ENCODE measurements around the gene SLC34A3. TPM values are rescaled to one million over a fixed set of nuclear protein-coding genes. Genes with fewer than 3 reads are reported as not detected.

SLC34A3 gene
- total and polyA plus RNA-seq, 2 donors (not counting 1 experiment from before 2014, with no cell fraction given): not detected

- Histone ChIP-seq H4K20me1 (ENCODE audit: control insufficient read depth, insufficient read depth, low read length, poor library complexity, severe bottlenecking) (peaks cover 10% of the 10 kb centered on the region), H3K4me1 (ENCODE audit: control insufficient read depth in 2 of 2, insufficient read depth in 2 of 2, low read length in 2 of 2) (peaks cover 30 to 60% of the 10 kb centered on the region in 2 donors), H3K36me3 (replicated peaks in 1 of 2; ENCODE audit: control extremely low read depth in 1 of 2, control insufficient read depth in 1 of 2, extremely low read depth in 1 of 2, insufficient read depth in 2 of 2, low read length in 1 of 2) (peaks cover 0 to 10% of the 10 kb centered on the region in 2 experiments), H3K9me3 (ENCODE audit: control extremely low read depth in 1 of 3, control insufficient read depth in 2 of 3, insufficient read depth in 1 of 3, low read length in 2 of 3) (no peaks in the 10 kb centered on the region), H2AFZ (ENCODE audit: insufficient read depth, low read depth, low read length, poor library complexity, severe bottlenecking) (no peak overlapping the region), H3K79me2 (ENCODE audit: control insufficient read depth, insufficient read depth, low read length) (peaks cover 40% of the 10 kb centered on the region), H3K4me3 (ENCODE audit: control extremely low read depth in 1 of 5, extremely low read depth in 1 of 5, insufficient read depth in 1 of 5, low read depth in 2 of 5, low read length in 4 of 5) (no peak overlapping the region), H3K4me2 (replicated peaks; ENCODE audit: low read depth, low read length, poor library complexity, severe bottlenecking) (peak overlapping the region; percentile 100), H3K27ac (ENCODE audit: low read length in 2 of 2) (peak overlapping the region in 1 of 2 donors; percentile 79), H3K27me3 (replicated peaks in 1 of 4; ENCODE audit: control extremely low read depth in 1 of 4, control insufficient read depth in 3 of 4, insufficient read depth in 4 of 4, low read length in 3 of 4) (no peaks in the 10 kb centered on the region), H3K9ac (ENCODE audit: low read length) (no peak overlapping the region)
- H3K9me3 Mint-ChIP-seq (ENCODE audit: insufficient read depth): no peaks in the 10 kb centered on the region
- no peak for TF ChIP-seq CTCF (IDR thresholded peaks at IDR 0.05)
- no peak for TF ChIP-seq EZH2 (IDR thresholded peaks at IDR 0.05; ENCODE audit: borderline replicate concordance, insufficient read depth, low read depth, low read length, poor library complexity, severe bottlenecking)
- 88% methylated on average over 10 of the region's 10 CpGs for WGBS (ENCODE audit: insufficient coverage)
- intact Hi-C loops (cut with micrococcal nuclease): no loop called here
- CTCF ChIA-PET: interaction anchor here (0.9 kb wide), 1 partner anchor 14 kb away, joined by 4 read pairs; no protein-coding TSS in a partner anchor
- no peaks in the 10 kb centered on the region for H3K27me3 Mint-ChIP-seq
- ATAC-seq (ENCODE audit: low read depth) (no peak), DNase-seq (no peak)
- POLR2A ChIA-PET: no interaction called here
- H3K4me1 Mint-ChIP-seq: peaks cover 39% of the 10 kb centered on the region
- H3K27ac Mint-ChIP-seq: peak overlapping the region; percentile 90
- peak overlapping the region; percentile 71 for H3K4me3 Mint-ChIP-seq
Observed at GRCh38 chr9:137275203-137275587, 44.5 kb downstream of the SLC34A3 start.

- peak overlapping the region; percentile 76 to 79 for H3K27ac ChIP-seq (ENCODE audit: low read length in 2 of 2)
- no peak overlapping the region for H3K9ac ChIP-seq (ENCODE audit: low read length)
- Mint-ChIP-seq H3K9me3 (ENCODE audit: insufficient read depth) (no peaks in the 10 kb centered on the region), H3K4me1 (peaks cover 42% of the 10 kb centered on the region), H3K27ac (peak overlapping the region; percentile 90), H3K27me3 (no peaks in the 10 kb centered on the region), H3K4me3 (peak overlapping the region; percentile 71)
- H3K79me2 ChIP-seq (ENCODE audit: control insufficient read depth, insufficient read depth, low read length): peaks cover 42% of the 10 kb centered on the region
- 79% methylated on average over 24 of the region's 24 CpGs for WGBS (ENCODE audit: insufficient coverage)
- H3K9me3 ChIP-seq (ENCODE audit: control extremely low read depth in 1 of 3, control insufficient read depth in 2 of 3, insufficient read depth in 1 of 3, low read length in 2 of 3): no peaks in the 10 kb centered on the region
- peaks cover 0 to 14% of the 10 kb centered on the region in 2 experiments for H3K36me3 ChIP-seq (replicated peaks in 1 of 2; ENCODE audit: control extremely low read depth in 1 of 2, control insufficient read depth in 1 of 2, extremely low read depth in 1 of 2, insufficient read depth in 2 of 2, low read length in 1 of 2)
- peak overlapping the region; percentile 100 for H3K4me2 ChIP-seq (replicated peaks; ENCODE audit: low read depth, low read length, poor library complexity, severe bottlenecking)
- H2AFZ ChIP-seq (ENCODE audit: insufficient read depth, low read depth, low read length, poor library complexity, severe bottlenecking): no peak overlapping the region
- ChIA-PET POLR2A (no interaction called here), CTCF (interaction anchor here (1.0 to 1.9 kb wide), 3 partner anchors 11 to 39 kb away, joined by 3 to 7 read pairs (median 3); no protein-coding TSS in a partner anchor)
- no peak overlapping the region for H3K4me3 ChIP-seq (ENCODE audit: control extremely low read depth in 1 of 5, extremely low read depth in 1 of 5, insufficient read depth in 1 of 5, low read depth in 2 of 5, low read length in 4 of 5)
- H4K20me1 ChIP-seq (ENCODE audit: control insufficient read depth, insufficient read depth, low read length, poor library complexity, severe bottlenecking): peaks cover 16% of the 10 kb centered on the region
- no peak for ATAC-seq (ENCODE audit: low read depth)
- no peak for TF ChIP-seq CTCF (IDR thresholded peaks at IDR 0.05)
- no peak for TF ChIP-seq EZH2 (IDR thresholded peaks at IDR 0.05; ENCODE audit: borderline replicate concordance, insufficient read depth, low read depth, low read length, poor library complexity, severe bottlenecking)
- H3K4me1 ChIP-seq (ENCODE audit: control insufficient read depth in 2 of 2, insufficient read depth in 2 of 2, low read length in 2 of 2): peaks cover 30 to 61% of the 10 kb centered on the region in 2 donors
- intact Hi-C loops (cut with micrococcal nuclease): loop anchor here (1.0 kb wide), 1 partner anchor 44 kb away; no protein-coding TSS in a partner anchor
- DNase-seq: peak; percentile 12
- no peaks in the 10 kb centered on the region for H3K27me3 ChIP-seq (replicated peaks in 1 of 4; ENCODE audit: control extremely low read depth in 1 of 4, control insufficient read depth in 3 of 4, insufficient read depth in 4 of 4, low read length in 3 of 4)
Observed at GRCh38 chr9:137275588-137276472, 45.1 kb downstream of the SLC34A3 start.

All from B cell (primary cell).